Activated CD8-positive, alpha-beta T cell treated with anti-CD3 and anti-CD28 coated beads for 36 hours (primary cell): ENCODE measurements around the gene METTL15. TPM values are rescaled to one million over a fixed set of nuclear protein-coding genes. Genes with fewer than 3 reads are reported as not detected.

Source experiments
- ATAC-seq: fragments of 200-7000 bp; cut with Tn5 transposase; one replicate; pipeline ENCODE4 v1.10.0; 2021; ENCODE audit warnings: mild to moderate bottlenecking, moderate library complexity
- CTCF ChIA-PET: fragments of 350-600 bp; sonication (Branson Sonifier 250); formaldehyde crosslinking; loops from one replicate; lab custom pipeline; 2021; ENCODE audit warnings: antibody characterized with exemption; lab: Charles Lee
- POLR2A ChIA-PET: fragments of 350-600 bp; sonication (Branson Sonifier 250); formaldehyde crosslinking; loops from one replicate; lab custom pipeline; 2021; ENCODE audit warnings: antibody characterized with exemption; lab: Charles Lee
- DNase-seq: peaks from one replicate; pipeline ENCODE4 v3.0.0-alpha.2; 2020
- H3K27ac Mint-ChIP-seq: one replicate; pipeline ENCODE4 v1.8.0; 2021; ENCODE audit warnings: mild to moderate bottlenecking, mixed read lengths
- H3K27me3 Mint-ChIP-seq: one replicate; pipeline ENCODE4 v1.8.0; 2021; ENCODE audit warnings: mixed read lengths
- H3K36me3 Mint-ChIP-seq: one replicate; pipeline ENCODE4 v1.8.0; 2021; ENCODE audit warnings: low read depth, mixed read lengths
- H3K4me1 Mint-ChIP-seq: one replicate; pipeline ENCODE4 v1.8.0; 2021; ENCODE audit warnings: low read depth, mixed read lengths
- H3K4me3 Mint-ChIP-seq: one replicate; pipeline ENCODE4 v1.8.0; 2021; ENCODE audit warnings: mild to moderate bottlenecking, moderate library complexity, mixed read lengths
- H3K9me3 Mint-ChIP-seq: one replicate; pipeline ENCODE4 v1.8.0; 2021; ENCODE audit warnings: mixed read lengths
- CTCF ChIP-seq: fragments of 200-600 bp; IDR thresholded peaks from one replicate; pipeline ENCODE4 v1.8.0; 2022; ENCODE audit warnings: antibody characterized with exemption, mild to moderate bottlenecking
- intact Hi-C: fragments of 100-400 bp; cut with micrococcal nuclease; formaldehyde crosslinking; loops from one replicate; pipeline ENCODE4 v1.10.0; 2022
- total RNA-seq, 2 experiments: library from RNA; stranded (reverse); gene quantifications; one replicate each; pipeline ENCODE4 v1.2.3, GENCODE V29; 2021

METTL15 gene
- total RNA-seq, 2 experiments from 2014 or later = 19.4 to 20.4 TPM

GRCh38 chr11:28110108-28110820 lies 2.1 kb downstream of the METTL15 start:
- peak overlapping the region; percentile 98 for H3K4me3 Mint-ChIP-seq
- no peak for TF ChIP-seq CTCF
- H3K9me3 Mint-ChIP-seq = no peaks in the 10 kb centered on the region
- H3K4me1 Mint-ChIP-seq = peaks cover 36% of the 10 kb centered on the region
- H3K36me3 Mint-ChIP-seq = peaks cover 24% of the 10 kb centered on the region
- ATAC-seq (peak; percentile 22), DNase-seq (peak; percentile 67)
- H3K27ac Mint-ChIP-seq = peak overlapping the region; percentile 91
- ChIA-PET CTCF (no interaction called here), POLR2A (no interaction called here)
- intact Hi-C loops = no loop called here
- H3K27me3 Mint-ChIP-seq = no peaks in the 10 kb centered on the region

- Mint-ChIP-seq H3K4me1 (peaks cover 33% of the 10 kb centered on the region), H3K27ac (peak overlapping the region; percentile 91), H3K36me3 (peaks cover 27% of the 10 kb centered on the region), H3K27me3 (no peaks in the 10 kb centered on the region), H3K9me3 (no peaks in the 10 kb centered on the region), H3K4me3 (peak overlapping the region; percentile 98)
- POLR2A ChIA-PET = no interaction called here
- CTCF ChIA-PET = no interaction called here
- DNase-seq (no peak), ATAC-seq (no peak)
- TF ChIP-seq CTCF = no peak
- intact Hi-C loops = no loop called here
Observed at GRCh38 chr11:28110821-28111200, 2.6 kb downstream of the METTL15 start.

DNA sequence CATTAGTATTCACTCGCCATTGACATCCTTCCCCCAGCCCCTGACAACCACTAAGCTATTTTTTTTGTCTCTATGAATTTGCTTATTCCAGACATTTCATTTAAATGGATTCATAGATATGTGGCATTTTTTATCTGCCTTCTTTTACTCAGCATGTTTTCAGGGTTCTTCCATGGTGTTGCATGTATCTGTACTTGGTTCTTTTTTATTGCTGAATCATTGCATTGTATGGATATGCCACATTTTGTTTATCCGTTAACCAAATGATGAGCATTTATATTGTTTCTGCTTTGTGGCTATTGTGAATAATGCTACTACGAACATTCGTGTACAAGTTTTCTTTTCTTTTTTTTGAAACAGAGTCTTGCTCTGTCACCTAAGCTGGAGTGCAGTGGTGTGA lies 5.9 kb downstream of the METTL15 start:
- POLR2A ChIA-PET = no interaction called here

GRCh38 chr11:28114731-28115130 lies 6.5 kb downstream of the METTL15 start:
- ChIA-PET POLR2A (no interaction called here), CTCF (no interaction called here)
- ATAC-seq = no peak
- intact Hi-C loops = no loop called here
- H3K4me1 Mint-ChIP-seq = peaks cover 33% of the 10 kb centered on the region
- DNase-seq = no peak
- no peak overlapping the region for H3K27ac Mint-ChIP-seq
- no peak for TF ChIP-seq CTCF
- no peak overlapping the region for H3K4me3 Mint-ChIP-seq
- H3K27me3 Mint-ChIP-seq = no peaks in the 10 kb centered on the region
- H3K9me3 Mint-ChIP-seq = no peaks in the 10 kb centered on the region
- H3K36me3 Mint-ChIP-seq = peaks cover 29% of the 10 kb centered on the region

More for the DNA sequence above, 5.9 kb downstream of the METTL15 start:
- ATAC-seq = no peak
- CTCF ChIA-PET = no interaction called here
- no peaks in the 10 kb centered on the region for H3K9me3 Mint-ChIP-seq
- H3K27ac Mint-ChIP-seq = no peak overlapping the region
- DNase-seq = no peak
- no peak overlapping the region for H3K4me3 Mint-ChIP-seq
- H3K27me3 Mint-ChIP-seq = no peaks in the 10 kb centered on the region
- H3K36me3 Mint-ChIP-seq = peaks cover 29% of the 10 kb centered on the region
- intact Hi-C loops = no loop called here
- no peak for TF ChIP-seq CTCF
- H3K4me1 Mint-ChIP-seq = peaks cover 36% of the 10 kb centered on the region

DNA sequence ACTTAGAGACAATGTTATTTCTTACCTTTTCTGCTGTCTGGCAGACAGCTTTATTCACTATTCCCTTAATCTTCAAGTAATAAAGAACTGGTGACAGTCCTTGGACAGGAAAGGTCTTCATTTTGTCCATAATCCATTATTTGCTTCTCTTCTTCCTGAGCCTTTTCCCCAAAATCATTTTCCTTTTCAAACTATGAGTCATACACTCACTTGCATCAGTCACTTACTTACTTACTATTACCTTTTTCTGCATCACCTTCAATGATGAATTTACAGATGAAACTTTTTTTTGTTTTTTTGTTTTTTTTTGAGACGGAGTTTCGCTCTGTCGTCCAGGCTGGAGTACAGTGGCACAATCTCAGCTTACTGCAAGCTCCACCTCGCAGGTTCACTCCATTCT lies 9.5 kb downstream of the METTL15 start:
- H3K4me1 Mint-ChIP-seq = peaks cover 21% of the 10 kb centered on the region
- POLR2A ChIA-PET = interaction anchor here (1.8 kb wide), 1 partner anchor 10 kb away, joined by 7 read pairs; the partner anchor contains the start of genes KIF18A and METTL15

More for the DNA sequence above, 9.5 kb downstream of the METTL15 start:
- Mint-ChIP-seq H3K27me3 (no peaks in the 10 kb centered on the region), H3K4me3 (no peak overlapping the region), H3K36me3 (peaks cover 27% of the 10 kb centered on the region), H3K27ac (no peak overlapping the region), H3K9me3 (no peaks in the 10 kb centered on the region)
- no peak for TF ChIP-seq CTCF
- CTCF ChIA-PET = interaction anchor here (0.6 kb wide), 1 partner anchor 47 kb away, joined by 3 read pairs; no protein-coding TSS in a partner anchor
- intact Hi-C loops = no loop called here
- DNase-seq (no peak), ATAC-seq (no peak)
